Karpas-422 (cell line): ENCODE measurements around the gene TTPAL. TPM values are rescaled to one million over a fixed set of nuclear protein-coding genes. Genes with fewer than 3 reads are reported as not detected.

Experiments
- DNase-seq: peaks from one replicate; pipeline ENCODE4 v3.0.0-alpha.2; 2015
- H2AFZ ChIP-seq: fragments of 200-600 bp; sonication (generic); 2 replicates; pipeline ENCODE4 v1.6.1; 2014; ENCODE audit warnings: antibody characterized with exemption, low read length, mixed read lengths
- H3K27ac ChIP-seq: fragments of 200-600 bp; sonication (generic); 2 replicates; pipeline ENCODE4 v1.5.1; 2014; ENCODE audit warnings: mild to moderate bottlenecking, low read length, moderate library complexity
- H3K27me3 ChIP-seq: fragments of 200-600 bp; sonication (generic); 2 replicates; pipeline ENCODE4 v1.6.1; 2014; ENCODE audit warnings: low read length, mixed read lengths
- H3K36me3 ChIP-seq: fragments of 200-600 bp; sonication (generic); 2 replicates; pipeline ENCODE4 v1.6.1; 2014; ENCODE audit warnings: low read length, mixed read lengths; ENCODE audit not compliant: insufficient read depth
- H3K4me1 ChIP-seq: fragments of 200-600 bp; sonication (generic); 2 replicates; pipeline ENCODE4 v1.6.1; 2014; ENCODE audit warnings: mild to moderate bottlenecking, low read length, mixed read lengths
- H3K4me2 ChIP-seq: fragments of 200-600 bp; sonication (generic); 2 replicates; pipeline ENCODE4 v1.6.1; 2014; ENCODE audit warnings: low read length, low read depth, mild to moderate bottlenecking; ENCODE audit not compliant: poor library complexity, severe bottlenecking
- H3K4me3 ChIP-seq: fragments of 200-600 bp; sonication (generic); 2 replicates; pipeline ENCODE4 v1.5.1; 2014; ENCODE audit warnings: mild to moderate bottlenecking, antibody characterized with exemption, low read length, mixed read lengths
- H3K79me2 ChIP-seq: fragments of 200-600 bp; sonication (generic); 2 replicates; pipeline ENCODE4 v1.6.1; 2014; ENCODE audit warnings: mild to moderate bottlenecking, low read length, mixed read lengths
- H3K9ac ChIP-seq: fragments of 200-600 bp; sonication (generic); 2 replicates; pipeline ENCODE4 v1.6.0; 2014; ENCODE audit warnings: low read length
- H3K9me2 ChIP-seq: fragments of 200-600 bp; sonication (generic), shearing (Covaris generic); replicated peaks from 2 replicates; pipeline ENCODE4 v1.6.0; 2014; ENCODE audit warnings: mild to moderate bottlenecking, low read length, moderate library complexity; ENCODE audit not compliant: insufficient read depth
- H3K9me3 ChIP-seq: fragments of 300-700, 200-600 bp; sonication (generic); 2 replicates; pipeline ENCODE4 v1.6.1; 2014; ENCODE audit warnings: low read length, mixed read lengths
- H4K20me1 ChIP-seq: fragments of 200-600 bp; sonication (generic); 2 replicates; pipeline ENCODE4 v1.6.1; 2014; ENCODE audit warnings: mild to moderate bottlenecking, antibody characterized with exemption, low read length, low read depth; ENCODE audit not compliant: insufficient read depth
- total RNA-seq: library from RNA; depleted of rRNA; stranded (reverse); fragments of >200 nt; shearing (Covaris generic); gene quantifications from 2 replicates; pipeline ENCODE4 v1.2.3, GENCODE V29; 2014; ENCODE audit warnings: low replicate concordance

Gene TTPAL
- total RNA-seq, 1 experiment from 2014 or later = 24.4 TPM

- Histone ChIP-seq H2AFZ (no peak overlapping the region), H3K79me2 (no peaks in the 10 kb centered on the region), H4K20me1 (no peaks in the 10 kb centered on the region; the same call in 1 of the 2 replicates), H3K27ac (no peak overlapping the region), H3K27me3 (no peaks in the 10 kb centered on the region), H3K9me2 (no peaks in the 10 kb centered on the region), H3K9ac (no peak overlapping the region), H3K4me1 (peaks cover 18% of the 10 kb centered on the region), H3K4me2 (no peak overlapping the region), H3K9me3 (no peaks in the 10 kb centered on the region), H3K4me3 (no peak overlapping the region), H3K36me3 (no peaks in the 10 kb centered on the region)
- no peak for DNase-seq
Measured at GRCh38 chr20:44533928-44534327, 58.3 kb downstream of the TTPAL start.

- Histone ChIP-seq H3K4me2 (no peak overlapping the region), H3K36me3 (no peaks in the 10 kb centered on the region)
Measured at GRCh38 chr20:44536175-44536574, 60.5 kb downstream of the TTPAL start.

GRCh38 chr20:44537993-44538392 is 62.3 kb downstream of the TTPAL start:
- Histone ChIP-seq H2AFZ (no peak overlapping the region), H3K4me2 (no peak overlapping the region), H3K27me3 (no peaks in the 10 kb centered on the region), H3K9me2 (no peaks in the 10 kb centered on the region), H3K4me1 (0 out of 2 replicates have a peak, but pooled peaks cover 3% of the 10 kb centered on the region), H4K20me1 (no peaks in the 10 kb centered on the region; the same call in 1 of the 2 replicates), H3K27ac (no peak overlapping the region), H3K79me2 (no peaks in the 10 kb centered on the region), H3K9ac (no peak overlapping the region), H3K4me3 (no peak overlapping the region), H3K9me3 (no peaks in the 10 kb centered on the region), H3K36me3 (no peaks in the 10 kb centered on the region)
- DNase-seq = no peak

More at GRCh38 chr20:44536175-44536574, 60.5 kb downstream of the TTPAL start:
- Histone ChIP-seq H3K4me3 (no peak overlapping the region), H3K9me3 (no peaks in the 10 kb centered on the region), H3K27ac (no peak overlapping the region), H3K9me2 (no peaks in the 10 kb centered on the region), H3K9ac (no peak overlapping the region), H3K4me1 (peaks cover 15% of the 10 kb centered on the region), H4K20me1 (no peaks in the 10 kb centered on the region; the same call in 1 of the 2 replicates), H3K27me3 (no peaks in the 10 kb centered on the region), H3K79me2 (no peaks in the 10 kb centered on the region), H2AFZ (no peak overlapping the region)
- DNase-seq = no peak

GRCh38 chr20:44540834-44541233 is 65.2 kb downstream of the TTPAL start:
- Histone ChIP-seq H3K79me2 (no peaks in the 10 kb centered on the region), H2AFZ (no peak overlapping the region), H3K4me1 (0 out of 2 replicates have a peak, but pooled peaks cover 3% of the 10 kb centered on the region), H4K20me1 (no peaks in the 10 kb centered on the region; the same call in 1 of the 2 replicates), H3K9me3 (no peaks in the 10 kb centered on the region), H3K27ac (no peak overlapping the region), H3K36me3 (no peaks in the 10 kb centered on the region), H3K9ac (no peak overlapping the region), H3K27me3 (no peaks in the 10 kb centered on the region), H3K9me2 (no peaks in the 10 kb centered on the region), H3K4me2 (no peak overlapping the region), H3K4me3 (no peak overlapping the region)
- DNase-seq = no peak

GRCh38 chr20:44541992-44542391 is 66.3 kb downstream of the TTPAL start:
- Histone ChIP-seq H3K27ac (no peak overlapping the region), H3K36me3 (no peaks in the 10 kb centered on the region), H3K4me3 (no peak overlapping the region), H3K79me2 (no peaks in the 10 kb centered on the region), H3K27me3 (no peaks in the 10 kb centered on the region), H4K20me1 (no peaks in the 10 kb centered on the region; the same call in 1 of the 2 replicates), H3K4me2 (no peak overlapping the region), H3K4me1 (no peaks in the 10 kb centered on the region), H3K9me2 (no peaks in the 10 kb centered on the region), H2AFZ (no peak overlapping the region), H3K9ac (no peak overlapping the region), H3K9me3 (no peaks in the 10 kb centered on the region)
- no peak for DNase-seq

GRCh38 chr20:44542890-44543289 is 67.2 kb downstream of the TTPAL start:
- Histone ChIP-seq H3K27ac (no peak overlapping the region), H3K4me1 (no peaks in the 10 kb centered on the region), H3K9me3 (no peaks in the 10 kb centered on the region), H3K27me3 (no peaks in the 10 kb centered on the region), H2AFZ (no peak overlapping the region), H3K36me3 (no peaks in the 10 kb centered on the region), H4K20me1 (no peaks in the 10 kb centered on the region; the same call in 1 of the 2 replicates), H3K4me2 (no peak overlapping the region), H3K4me3 (no peak overlapping the region), H3K9me2 (no peaks in the 10 kb centered on the region), H3K79me2 (no peaks in the 10 kb centered on the region), H3K9ac (no peak overlapping the region)
- no peak for DNase-seq

- H3K4me3 ChIP-seq = no peak overlapping the region
- H3K79me2 ChIP-seq = no peaks in the 10 kb centered on the region
- no peaks in the 10 kb centered on the region; the same call in 1 of the 2 replicates for H4K20me1 ChIP-seq
- H3K36me3 ChIP-seq = no peaks in the 10 kb centered on the region
- H3K9ac ChIP-seq = no peak overlapping the region
- no peaks in the 10 kb centered on the region for H3K9me3 ChIP-seq
- no peaks in the 10 kb centered on the region for H3K4me1 ChIP-seq
- no peak for DNase-seq
- H3K9me2 ChIP-seq = no peaks in the 10 kb centered on the region
- no peak overlapping the region for H3K27ac ChIP-seq
- no peak overlapping the region for H3K4me2 ChIP-seq
- H2AFZ ChIP-seq = no peak overlapping the region
- H3K27me3 ChIP-seq = no peaks in the 10 kb centered on the region
Measured at GRCh38 chr20:44543358-44543757, 67.7 kb downstream of the TTPAL start.
